Immature natural killer cell (primary cell): Measurements from ENCODE around the gene CHMP1B. TPM values are rescaled to one million over a fixed set of nuclear protein-coding genes. Genes with fewer than 3 reads are reported as not detected.
A peak's percentile ranks its signal among the peaks of the same experiment; 100 is the strongest.

Source experiments
- DNase-seq, 3 donors: peaks; one replicate each; pipeline ENCODE4 v3.0.0; 2022; ENCODE audit warnings: mixed read lengths in 1 of 3
- H3K27ac Mint-ChIP-seq, 6 donors: one replicate each; pipeline ENCODE4 v1.8.0; 2020; ENCODE audit warnings: mixed read lengths in 6 of 6, mild to moderate bottlenecking in 5 of 6, inconsistent platforms in 4 of 6, moderate library complexity in 3 of 6
- H3K27me3 Mint-ChIP-seq, 3 donors: one replicate each; pipeline ENCODE4 v1.8.0; 2020 to 2021; ENCODE audit warnings: low read depth in 3 of 3, mild to moderate bottlenecking in 3 of 3, mixed read lengths in 3 of 3, moderate library complexity in 3 of 3, inconsistent platforms in 1 of 3
- H3K36me3 Mint-ChIP-seq, 3 donors: one replicate each; pipeline ENCODE4 v1.8.0; 2020; ENCODE audit warnings: mixed read lengths in 3 of 3, inconsistent platforms in 2 of 3, mild to moderate bottlenecking in 2 of 3
- H3K4me1 Mint-ChIP-seq, 2 donors: one replicate each; pipeline ENCODE4 v1.8.0; 2020; ENCODE audit warnings: inconsistent platforms in 2 of 2, mild to moderate bottlenecking in 2 of 2, mixed read lengths in 2 of 2, moderate library complexity in 1 of 2
- H3K4me3 Mint-ChIP-seq, 5 donors: one replicate each; pipeline ENCODE4 v1.8.0; 2020; ENCODE audit warnings: mild to moderate bottlenecking in 5 of 5, mixed read lengths in 5 of 5, inconsistent platforms in 3 of 5, moderate library complexity in 3 of 5
- H3K9me3 Mint-ChIP-seq, 6 donors: one replicate each; pipeline ENCODE4 v1.8.0; 2020; ENCODE audit warnings: mild to moderate bottlenecking in 6 of 6, mixed read lengths in 6 of 6, inconsistent platforms in 4 of 6, moderate library complexity in 3 of 6
- polyA plus RNA-seq, 3 donors: library from polyadenylated mRNA; unstranded; fragments of 300-500 nt; fragmentation: Illumina TruSeq; gene quantifications; one replicate each; pipeline ENCODE4 v1.2.3, GENCODE V29; 2021

Gene CHMP1B
- polyA plus RNA-seq, 3 donors from 2014 or later, result 53.5 to 69.6 (median 54.0) TPM

- H3K27ac Mint-ChIP-seq, result peak overlapping the region in 3 of 6 donors; percentile 34 to 76 (median 51)
- no peaks in the 10 kb centered on the region for H3K36me3 Mint-ChIP-seq
- DNase-seq, result no peak
- peaks cover 6 to 13% (median 8%) of the 10 kb centered on the region in 3 donors for H3K27me3 Mint-ChIP-seq
- no peaks in the 10 kb centered on the region for H3K9me3 Mint-ChIP-seq
- no peak overlapping the region for H3K4me3 Mint-ChIP-seq
- no peaks in the 10 kb centered on the region for H3K4me1 Mint-ChIP-seq
Measured at GRCh38 chr18:11821208-11821607, 30.0 kb upstream of the CHMP1B start.

DNA sequence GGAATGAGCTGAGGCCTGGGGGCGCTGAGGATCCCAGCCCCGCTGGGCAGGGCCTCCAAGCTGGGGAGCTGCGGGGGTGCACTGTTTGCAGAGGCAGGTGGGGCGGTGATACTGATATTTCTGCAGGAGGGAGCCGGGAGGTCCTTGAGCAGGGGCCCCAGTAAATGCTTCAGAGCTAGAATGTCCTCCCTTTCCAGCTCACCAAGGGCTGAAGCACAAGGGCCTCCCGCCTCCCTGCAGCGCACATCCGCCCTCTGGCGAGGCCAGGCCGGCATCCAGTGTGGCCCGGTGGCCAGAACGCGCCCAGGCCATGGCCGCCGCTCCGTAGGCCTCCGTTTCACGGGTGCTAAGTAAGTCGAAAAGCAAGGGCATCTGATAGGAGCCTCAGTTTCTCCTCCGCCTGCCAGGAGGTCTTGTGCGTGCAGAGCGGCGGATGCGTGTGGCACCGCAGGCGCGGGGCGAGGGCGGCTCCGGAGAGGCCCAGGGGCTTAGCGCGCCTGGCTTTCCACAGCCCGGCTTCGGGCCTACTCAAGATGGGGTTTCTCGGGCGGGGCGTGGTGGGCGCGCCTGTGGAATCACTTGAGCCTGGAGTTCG, 29.5 kb upstream of the CHMP1B start:
- Mint-ChIP-seq H3K27me3 (peaks cover 6 to 13% (median 8%) of the 10 kb centered on the region in 3 donors), H3K36me3 (no peaks in the 10 kb centered on the region), H3K4me3 (no peak overlapping the region), H3K27ac (peak overlapping the region in 2 of 6 donors; percentile 34 to 76), H3K9me3 (no peaks in the 10 kb centered on the region), H3K4me1 (no peaks in the 10 kb centered on the region)
- DNase-seq, result no peak

- Mint-ChIP-seq H3K4me1 (peaks cover 0 to 2% of the 10 kb centered on the region in 2 donors), H3K4me3 (no peak overlapping the region), H3K27ac (peak overlapping the region in 1 of 6 donors; percentile 63), H3K36me3 (no peaks in the 10 kb centered on the region), H3K9me3 (no peaks in the 10 kb centered on the region), H3K27me3 (peaks cover 3 to 8% (median 6%) of the 10 kb centered on the region in 3 donors)
- DNase-seq, result no peak
Measured at GRCh38 chr18:11823545-11823944, 27.7 kb upstream of the CHMP1B start.

- no peak for DNase-seq
- H3K27me3 Mint-ChIP-seq, result peaks cover 0 to 2% (median 2%) of the 10 kb centered on the region in 3 donors
- no peak overlapping the region for H3K4me3 Mint-ChIP-seq
- no peaks in the 10 kb centered on the region for H3K9me3 Mint-ChIP-seq
- H3K27ac Mint-ChIP-seq, result peak overlapping the region in 2 of 6 donors; percentile 7 to 71
- peaks cover 0 to 10% of the 10 kb centered on the region in 2 donors for H3K4me1 Mint-ChIP-seq
- H3K36me3 Mint-ChIP-seq, result no peaks in the 10 kb centered on the region
Measured at GRCh38 chr18:11826836-11827235, 24.4 kb upstream of the CHMP1B start.

- Mint-ChIP-seq H3K27ac (peak overlapping the region; percentile 76 to 82 (median 78)), H3K27me3 (peaks cover 0 to 2% (median 2%) of the 10 kb centered on the region in 3 donors), H3K4me1 (peaks cover 0 to 10% of the 10 kb centered on the region in 2 donors), H3K4me3 (peak overlapping the region in 1 of 5 donors; percentile 22), H3K36me3 (no peaks in the 10 kb centered on the region), H3K9me3 (no peaks in the 10 kb centered on the region)
- DNase-seq, result peak in 2 of 3 donors; percentile 30 to 50
Measured at GRCh38 chr18:11828786-11829432, 22.3 kb upstream of the CHMP1B start.

- Mint-ChIP-seq H3K36me3 (no peaks in the 10 kb centered on the region), H3K27me3 (peaks cover 2% of the 10 kb centered on the region in 3 donors), H3K4me3 (no peak overlapping the region), H3K9me3 (no peaks in the 10 kb centered on the region), H3K27ac (peak overlapping the region in 1 of 6 donors; percentile 31), H3K4me1 (peaks cover 0 to 10% of the 10 kb centered on the region in 2 donors)
- DNase-seq, result no peak
Measured at GRCh38 chr18:11830585-11830984, 20.6 kb upstream of the CHMP1B start.

DNA sequence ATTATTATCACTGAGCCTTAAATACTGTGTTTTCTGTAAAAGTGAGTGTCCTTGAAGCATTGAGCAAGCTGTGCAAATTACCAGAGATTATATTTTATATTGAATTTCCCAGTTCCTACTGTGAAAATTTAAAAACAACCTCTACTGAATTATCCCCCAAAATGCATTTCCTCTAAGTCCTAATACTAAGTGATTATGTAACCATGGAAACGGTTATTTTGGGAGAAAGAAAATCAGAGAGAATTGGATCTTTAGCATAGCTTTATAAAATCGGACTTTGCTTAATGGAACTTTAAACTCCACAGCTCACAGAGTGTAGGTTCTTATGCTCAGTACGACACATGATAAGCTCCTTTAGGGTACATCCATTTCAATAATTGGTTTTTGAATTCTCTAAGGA, 19.3 kb upstream of the CHMP1B start:
- no peak overlapping the region for H3K27ac Mint-ChIP-seq

GRCh38 chr18:11834772-11835171, 16.4 kb upstream of the CHMP1B start:
- Mint-ChIP-seq H3K27me3 (peaks cover 0 to 2% (median 0%) of the 10 kb centered on the region in 3 donors), H3K27ac (no peak overlapping the region), H3K4me1 (no peaks in the 10 kb centered on the region), H3K36me3 (no peaks in the 10 kb centered on the region), H3K4me3 (no peak overlapping the region), H3K9me3 (no peaks in the 10 kb centered on the region)
- no peak for DNase-seq

More for the DNA sequence above, 19.3 kb upstream of the CHMP1B start:
- no peaks in the 10 kb centered on the region for H3K36me3 Mint-ChIP-seq
- no peak overlapping the region for H3K4me3 Mint-ChIP-seq
- peaks cover 2% of the 10 kb centered on the region in 3 donors for H3K27me3 Mint-ChIP-seq
- DNase-seq, result no peak
- no peaks in the 10 kb centered on the region for H3K9me3 Mint-ChIP-seq
- peaks cover 0 to 10% of the 10 kb centered on the region in 2 donors for H3K4me1 Mint-ChIP-seq

DNA sequence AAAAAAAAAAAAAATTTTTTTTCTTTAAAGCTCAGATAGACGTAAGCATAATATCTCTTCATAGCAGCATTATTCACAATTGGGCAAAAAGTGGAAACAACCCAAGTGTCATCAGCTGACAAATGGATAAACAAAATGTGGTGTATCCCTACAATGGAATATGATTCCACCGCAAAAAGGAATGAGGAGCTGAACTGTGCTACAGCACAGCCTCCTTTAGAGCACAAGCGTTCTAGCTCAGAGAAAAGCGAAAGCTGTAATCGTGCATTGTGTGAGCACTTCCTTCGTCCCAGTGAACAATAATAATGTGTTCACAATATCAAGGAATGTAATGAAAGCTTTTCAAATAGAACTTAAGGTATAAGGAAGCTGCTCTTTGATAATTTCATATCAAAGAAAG, 11.7 kb upstream of the CHMP1B start:
- Mint-ChIP-seq H3K36me3 (no peaks in the 10 kb centered on the region), H3K4me1 (no peaks in the 10 kb centered on the region), H3K4me3 (no peak overlapping the region), H3K27me3 (peaks cover 0 to 4% (median 0%) of the 10 kb centered on the region in 3 donors), H3K27ac (no peak overlapping the region), H3K9me3 (no peaks in the 10 kb centered on the region)
- no peak for DNase-seq

GRCh38 chr18:11840493-11840892, 10.7 kb upstream of the CHMP1B start:
- Mint-ChIP-seq H3K27ac (no peak overlapping the region), H3K4me1 (no peaks in the 10 kb centered on the region), H3K27me3 (peaks cover 0 to 4% (median 2%) of the 10 kb centered on the region in 3 donors), H3K9me3 (no peaks in the 10 kb centered on the region), H3K4me3 (no peak overlapping the region), H3K36me3 (no peaks in the 10 kb centered on the region)
- no peak for DNase-seq

DNA sequence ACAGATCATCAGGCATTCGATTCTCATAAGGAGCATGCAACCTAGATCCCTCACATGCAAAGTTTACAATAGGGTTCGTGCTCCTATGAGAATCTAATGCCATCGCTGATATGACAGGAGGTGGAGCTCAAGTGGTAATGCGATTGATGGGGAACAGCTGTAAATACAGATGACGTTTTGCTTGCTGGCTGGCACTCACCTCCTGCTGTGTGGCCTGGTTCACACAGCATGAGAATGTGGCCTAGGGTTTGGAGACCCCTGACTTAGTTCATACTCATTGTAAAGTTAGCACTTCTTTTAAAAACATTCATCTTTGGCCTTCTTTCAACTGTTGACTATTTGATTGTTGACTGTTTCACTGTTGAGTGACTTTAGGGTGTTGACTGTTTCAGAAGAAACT, 8.7 kb upstream of the CHMP1B start:
- Mint-ChIP-seq H3K4me3 (no peak overlapping the region), H3K4me1 (no peaks in the 10 kb centered on the region), H3K9me3 (no peaks in the 10 kb centered on the region), H3K27ac (no peak overlapping the region), H3K27me3 (peaks cover 0 to 4% (median 2%) of the 10 kb centered on the region in 3 donors), H3K36me3 (no peaks in the 10 kb centered on the region)
- no peak for DNase-seq

- Mint-ChIP-seq H3K27me3 (peaks cover 2 to 8% (median 2%) of the 10 kb centered on the region in 3 donors), H3K9me3 (no peaks in the 10 kb centered on the region), H3K36me3 (no peaks in the 10 kb centered on the region), H3K4me1 (no peaks in the 10 kb centered on the region), H3K4me3 (no peak overlapping the region), H3K27ac (peak overlapping the region in 1 of 6 donors; percentile 66)
- no peak for DNase-seq
Measured at GRCh38 chr18:11844436-11844835, 6.8 kb upstream of the CHMP1B start.

DNA sequence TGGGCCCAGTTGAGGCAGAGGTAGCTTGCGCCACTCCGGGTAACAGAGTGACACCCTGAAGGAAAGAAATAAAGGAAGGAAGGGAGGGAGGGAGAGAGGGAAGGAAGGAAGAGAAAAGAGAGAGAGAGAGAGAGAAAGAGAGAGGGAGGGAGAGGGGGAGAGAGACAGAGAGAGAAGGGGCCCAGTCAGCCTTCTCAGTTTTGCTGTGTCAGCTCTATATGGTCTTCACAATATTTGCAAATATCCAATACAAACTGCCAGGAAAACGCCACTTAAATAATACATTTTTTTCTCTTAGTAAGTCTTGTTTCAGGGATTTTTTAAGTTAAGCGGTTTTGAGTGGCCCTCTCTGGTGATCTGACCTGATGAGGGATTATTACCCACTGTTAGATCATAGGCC, 5.6 kb upstream of the CHMP1B start:
- Mint-ChIP-seq H3K4me1 (peaks cover 11% of the 10 kb centered on the region in 2 donors), H3K9me3 (no peaks in the 10 kb centered on the region), H3K27me3 (peaks cover 9 to 17% (median 13%) of the 10 kb centered on the region in 3 donors), H3K27ac (no peak overlapping the region), H3K36me3 (no peaks in the 10 kb centered on the region), H3K4me3 (no peak overlapping the region)
- DNase-seq, result no peak

DNA sequence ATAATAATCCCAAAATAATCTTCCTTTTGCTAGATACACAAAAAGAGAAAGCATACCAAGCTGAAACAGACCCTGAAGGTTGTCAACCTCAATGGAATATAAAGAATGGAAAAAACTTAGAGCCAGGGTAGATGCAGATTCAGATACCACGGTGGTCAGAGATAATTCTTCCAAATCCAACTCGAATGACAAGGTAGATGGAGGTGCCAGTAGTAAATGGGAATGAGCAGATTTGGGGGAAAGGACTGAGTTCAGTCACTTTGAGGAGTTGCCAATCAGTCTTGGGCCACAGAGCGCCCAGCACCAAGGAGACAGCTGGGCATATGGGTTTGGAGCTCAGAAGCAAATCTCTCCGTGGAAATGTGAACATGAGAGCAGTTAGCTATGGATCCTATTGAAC, 3.4 kb upstream of the CHMP1B start:
- no peak for DNase-seq
- H3K36me3 Mint-ChIP-seq, result no peaks in the 10 kb centered on the region
- no peak overlapping the region for H3K4me3 Mint-ChIP-seq
- H3K27ac Mint-ChIP-seq, result peak overlapping the region; percentile 4 to 100 (median 34)
- peaks cover 22 to 33% (median 26%) of the 10 kb centered on the region in 3 donors for H3K27me3 Mint-ChIP-seq
- peaks cover 31 to 33% of the 10 kb centered on the region in 2 donors for H3K4me1 Mint-ChIP-seq
- no peaks in the 10 kb centered on the region for H3K9me3 Mint-ChIP-seq
